ENCODE measurements around the gene GRIK2. TPM values are rescaled to one million over a fixed set of nuclear protein-coding genes. Genes with fewer than 3 reads are reported as not detected.
"Not testable (repeated sequence)": the region's sequence is repeated elsewhere in the genome, so short reads cannot be mapped to it uniquely, and the experiment has no call there.

The GRIK2 gene
- total RNA-seq, 2 experiments from 2014 or later, result not detected

DNA sequence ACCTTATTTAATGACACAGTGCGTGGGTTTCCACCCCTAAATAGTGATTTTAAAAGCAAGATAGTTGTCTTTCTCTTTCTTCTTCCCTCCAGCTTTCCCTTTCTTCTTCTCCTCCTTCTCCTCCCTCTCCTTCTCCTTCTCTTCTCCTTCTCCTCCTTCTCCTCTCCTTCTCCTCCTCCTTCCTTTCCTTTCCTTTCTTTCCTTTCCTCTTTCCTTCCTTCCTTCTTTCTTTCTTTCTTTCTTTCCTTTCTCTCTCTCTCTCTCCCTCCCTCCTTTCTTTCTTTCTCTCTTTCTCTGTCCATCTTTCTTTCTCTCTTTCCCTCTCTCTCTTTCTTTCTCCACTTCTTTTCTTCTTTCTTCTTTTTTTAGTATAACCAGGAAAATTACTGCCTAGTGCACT lies 670.6 kb downstream of the GRIK2 start:
- no peaks in the 10 kb centered on the region for H3K36me3 Mint-ChIP-seq (ENCODE audit: low read depth)
- CTCF ChIA-PET, result no interaction called here
- intact Hi-C loops (cut with micrococcal nuclease), result no loop called here
- no peak for TF ChIP-seq CTCF (IDR thresholded peaks at IDR 0.05)
- H3K27me3 Mint-ChIP-seq, result no peaks in the 10 kb centered on the region
- H3K9me3 Mint-ChIP-seq, result no peaks in the 10 kb centered on the region
- H3K4me1 Mint-ChIP-seq (ENCODE audit: low read depth), result no peaks in the 10 kb centered on the region
- no peak overlapping the region for H3K27ac Mint-ChIP-seq
- no peak for DNase-seq
- POLR2A ChIA-PET, result no interaction called here
- no peak overlapping the region for H3K4me3 Mint-ChIP-seq
- ATAC-seq, result no peak

GRCh38 chr6:102066301-102066700 lies 672.8 kb downstream of the GRIK2 start:
- intact Hi-C loops (cut with micrococcal nuclease), result no loop called here
- ATAC-seq (no peak), DNase-seq (no peak)
- Mint-ChIP-seq H3K4me1 (ENCODE audit: low read depth) (no peaks in the 10 kb centered on the region), H3K4me3 (no peak overlapping the region), H3K36me3 (ENCODE audit: low read depth) (no peaks in the 10 kb centered on the region), H3K27me3 (no peaks in the 10 kb centered on the region), H3K9me3 (no peaks in the 10 kb centered on the region), H3K27ac (no peak overlapping the region)
- CTCF ChIA-PET, result no interaction called here
- TF ChIP-seq CTCF (IDR thresholded peaks at IDR 0.05), result no peak
- POLR2A ChIA-PET, result no interaction called here

DNA sequence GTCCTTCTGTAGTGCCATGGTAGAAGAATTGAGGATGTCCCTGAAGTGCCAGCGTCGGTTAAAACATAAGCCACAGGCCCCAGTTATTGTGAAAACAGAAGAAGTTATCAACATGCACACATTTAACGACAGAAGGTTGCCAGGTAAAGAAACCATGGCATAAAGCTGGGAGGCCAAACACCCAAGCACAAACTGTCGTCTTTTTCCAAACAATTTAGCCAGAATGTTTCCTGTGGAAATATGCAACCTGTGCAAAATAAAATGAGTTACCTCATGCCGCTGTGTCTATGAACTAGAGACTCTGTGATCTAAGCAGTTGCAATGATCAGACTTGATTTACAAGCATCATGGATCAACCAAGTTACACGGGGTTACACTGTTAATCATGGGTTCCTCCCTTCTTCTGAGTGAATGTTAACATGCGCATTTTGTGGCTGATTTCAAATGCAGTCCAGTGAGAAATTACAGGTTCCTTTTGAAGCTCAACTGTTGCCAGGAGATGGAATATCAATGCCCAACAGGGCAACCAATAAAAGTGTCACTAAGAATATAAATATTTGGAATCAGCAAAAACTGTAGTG lies 674.9 kb downstream of the GRIK2 start:
- Mint-ChIP-seq H3K27ac (no peak overlapping the region), H3K4me3 (no peak overlapping the region), H3K9me3 (no peaks in the 10 kb centered on the region), H3K4me1 (ENCODE audit: low read depth) (no peaks in the 10 kb centered on the region), H3K36me3 (ENCODE audit: low read depth) (no peaks in the 10 kb centered on the region), H3K27me3 (no peaks in the 10 kb centered on the region)
- intact Hi-C loops (cut with micrococcal nuclease), result no loop called here
- CTCF ChIA-PET, result no interaction called here
- no peak for TF ChIP-seq CTCF (IDR thresholded peaks at IDR 0.05)
- POLR2A ChIA-PET, result no interaction called here
- DNase-seq (no peak), ATAC-seq (no peak)

GRCh38 chr6:102075539-102075938 lies 682.0 kb downstream of the GRIK2 start:
- no peak for DNase-seq
- POLR2A ChIA-PET, result no interaction called here
- no peak for TF ChIP-seq CTCF (IDR thresholded peaks at IDR 0.05)

GRCh38 chr6:102085257-102085656 lies 691.7 kb downstream of the GRIK2 start:
- POLR2A ChIA-PET, result no interaction called here
- no peak overlapping the region for H3K4me3 Mint-ChIP-seq
- H3K4me1 Mint-ChIP-seq (ENCODE audit: low read depth), result no peaks in the 10 kb centered on the region
- no peaks in the 10 kb centered on the region for H3K27me3 Mint-ChIP-seq
- no peaks in the 10 kb centered on the region for H3K36me3 Mint-ChIP-seq (ENCODE audit: low read depth)
- DNase-seq (no peak), ATAC-seq (no peak)
- CTCF ChIA-PET, result no interaction called here
- intact Hi-C loops (cut with micrococcal nuclease), result no loop called here
- no peak for TF ChIP-seq CTCF (IDR thresholded peaks at IDR 0.05)
- H3K9me3 Mint-ChIP-seq, result peaks cover 3% of the 10 kb centered on the region
- no peak overlapping the region for H3K27ac Mint-ChIP-seq

More at GRCh38 chr6:102075539-102075938, 682.0 kb downstream of the GRIK2 start:
- Mint-ChIP-seq H3K27ac (no peak overlapping the region), H3K36me3 (ENCODE audit: low read depth) (no peaks in the 10 kb centered on the region), H3K27me3 (no peaks in the 10 kb centered on the region), H3K4me3 (no peak overlapping the region), H3K9me3 (peaks cover 6% of the 10 kb centered on the region), H3K4me1 (ENCODE audit: low read depth) (no peaks in the 10 kb centered on the region)
- CTCF ChIA-PET, result no interaction called here
- intact Hi-C loops (cut with micrococcal nuclease), result no loop called here
- ATAC-seq, result no peak

GRCh38 chr6:102088160-102088559 lies 694.7 kb downstream of the GRIK2 start:
- intact Hi-C loops (cut with micrococcal nuclease); H3K27ac Mint-ChIP-seq; H3K4me1 Mint-ChIP-seq (ENCODE audit: low read depth); POLR2A ChIA-PET; H3K4me3 Mint-ChIP-seq; CTCF ChIA-PET; H3K27me3 Mint-ChIP-seq; DNase-seq; H3K9me3 Mint-ChIP-seq; H3K36me3 Mint-ChIP-seq (ENCODE audit: low read depth); ATAC-seq: not testable (repeated sequence)
